GM20431 (cell line): ENCODE measurements around the gene CHMP1A.

Source experiments
- in situ Hi-C: fragments of 300-500 bp; cut with MseI, MboI; formaldehyde crosslinking; loops from one replicate; pipeline ENCODE4 v1.15.0; 2020; ENCODE audit warnings: low sequenced_read_pairs; ENCODE audit not compliant: unreplicated experiment

CHMP1A gene

GRCh38 chr16:89629827-89630610 is 27.5 kb downstream of the CHMP1A start:
- in situ Hi-C loops, result no loop called here

GRCh38 chr16:89624777-89625761 is 32.4 kb downstream of the CHMP1A start:
- in situ Hi-C loops, result no loop called here

GRCh38 chr16:89623511-89624261 is 33.8 kb downstream of the CHMP1A start:
- in situ Hi-C loops, result no loop called here

- in situ Hi-C loops, result no loop called here
Observed at GRCh38 chr16:89621698-89622409, 35.7 kb downstream of the CHMP1A start.

- in situ Hi-C loops, result no loop called here
Observed at GRCh38 chr16:89621136-89621697, 36.3 kb downstream of the CHMP1A start.

GRCh38 chr16:89620406-89620841 is 37.1 kb downstream of the CHMP1A start:
- in situ Hi-C loops, result no loop called here

- in situ Hi-C loops, result no loop called here
Observed at GRCh38 chr16:89619840-89620239, 37.7 kb downstream of the CHMP1A start.

GRCh38 chr16:89618109-89618998 is 39.2 kb downstream of the CHMP1A start:
- in situ Hi-C loops, result no loop called here

GRCh38 chr16:89617036-89617435 is 40.5 kb downstream of the CHMP1A start:
- in situ Hi-C loops, result no loop called here

- in situ Hi-C loops, result no loop called here
Observed at GRCh38 chr16:89616623-89617022, 40.9 kb downstream of the CHMP1A start.

GRCh38 chr16:89615596-89616090 is 41.9 kb downstream of the CHMP1A start:
- in situ Hi-C loops, result no loop called here

GRCh38 chr16:89615176-89615575 is 42.3 kb downstream of the CHMP1A start:
- in situ Hi-C loops, result no loop called here

GRCh38 chr16:89613954-89614459 is 43.5 kb downstream of the CHMP1A start:
- in situ Hi-C loops, result no loop called here

GRCh38 chr16:89613231-89613953 is 44.1 kb downstream of the CHMP1A start, which contains the start of gene DPEP1:
DPEP1 (plus strand) TSS chr16:89613642; CDS start chr16:89630411, 16,769 bp downstream.
- in situ Hi-C loops, result no loop called here

- in situ Hi-C loops, result no loop called here
Observed at GRCh38 chr16:89612415-89613166, 44.9 kb downstream of the CHMP1A start.

GRCh38 chr16:89610108-89610453 is 47.4 kb downstream of the CHMP1A start:
- in situ Hi-C loops, result no loop called here
